Kidney (tissue), 14 donors: ENCODE data around the gene CCDC102B. TPM values are rescaled to one million over a fixed set of nuclear protein-coding genes. Genes with fewer than 3 reads are reported as not detected.

Experiments
- DNase-seq, 5 donors: peaks; one replicate each; pipeline ENCODE4 v3.0.0-alpha.2; 2013 to 2020
- FAIRE-seq: peaks from 2 replicates; lab custom pipeline; 2012; peaks lifted over from hg19 to GRCh38; lab: Jason Lieb, UNC
- H3K27ac ChIP-seq, 2 donors: one replicate each; pipeline ENCODE4 v1.7.0; 2013; ENCODE audit warnings: low read depth in 2 of 2, low read length in 2 of 2, inconsistent platforms in 1 of 2
- H3K27me3 ChIP-seq: one replicate; pipeline ENCODE4 v1.7.1; 2013; ENCODE audit warnings: low read length, inconsistent platforms; ENCODE audit not compliant: control insufficient read depth, insufficient read depth
- H3K36me3 ChIP-seq, 3 donors: one replicate each; pipeline versions ENCODE4 v1.7.0 to v1.7.1; 2013; ENCODE audit warnings: low read length in 3 of 3, control low read depth in 1 of 3, inconsistent platforms in 1 of 3; ENCODE audit not compliant: insufficient read depth in 3 of 3, control insufficient read depth in 2 of 3
- H3K4me1 ChIP-seq, 3 donors: one replicate each; pipeline versions ENCODE4 v1.7.0 to v1.7.1; 2013; ENCODE audit warnings: low read length in 3 of 3, inconsistent platforms in 1 of 3, low read depth in 1 of 3; ENCODE audit not compliant: control insufficient read depth in 2 of 3, insufficient read depth in 2 of 3
- H3K4me3 ChIP-seq, 3 donors: one replicate each; pipeline versions ENCODE4 v1.7.0 to v1.8.1; 2013; ENCODE audit warnings: low read length in 3 of 3, control low read depth in 1 of 3, inconsistent platforms in 1 of 3
- H3K9ac ChIP-seq, 3 donors: one replicate each; pipeline versions ENCODE4 v1.7.0 to v1.7.1; 2013; ENCODE audit warnings: low read length in 3 of 3, control low read depth in 1 of 3, inconsistent platforms in 1 of 3
- H3K9me3 ChIP-seq, 3 donors: one replicate each; pipeline versions ENCODE4 v1.7.0 to v1.7.1; 2013; ENCODE audit warnings: low read length in 3 of 3, control low read depth in 1 of 3, inconsistent platforms in 1 of 3; ENCODE audit not compliant: control insufficient read depth in 2 of 3, insufficient read depth in 1 of 3
- intact Hi-C: fragments of 100-400 bp; cut with DNase I; formaldehyde crosslinking; loops from one replicate; pipeline ENCODE4 v1.11.1; 2022
- polyA plus RNA-seq: library from polyadenylated mRNA; stranded (reverse); fragments of 350-450 nt; fragmentation: Illumina TruSeq; extraction: RNeasy Lipid Tissue Mini Kit (QIAGEN cat#74804); gene quantifications from one replicate; pipeline ENCODE4 v1.2.3, GENCODE V29; 2014; ENCODE audit warnings: low read depth, low replicate concordance; ENCODE audit not compliant: insufficient read depth
- total RNA-seq: library from RNA; stranded (reverse); fragmentation: NEBNext Ultra II Directional; extraction: Animal tissue kit (Norgen Biotek cat#: 25700); gene quantifications from one replicate; pipeline ENCODE4 v1.2.1, GENCODE V29; 2021
- TF ChIP-seq, protein P1 (sequence below): IDR thresholded peaks from 3 replicates; pipeline ENCODE4 v1.5.1; 2012; ENCODE audit warnings: mild to moderate bottlenecking, moderate library complexity, borderline replicate concordance; ENCODE audit not compliant: insufficient read depth; ENCODE audit errors: extremely low read depth
- donor health status: control.
- donor health status: control.
- donor health status: control.
- donor health status: control.
- donor health status: control.
- donor health status: DM: yes; HTN: yes; CAD: no.
- donor health status: Normal renal cell carcinoma (clear cell type).

Gene CCDC102B
- total and polyA plus RNA-seq, 2 donors from 2014 or later, result 3.6 to 6.8 TPM

DNA sequence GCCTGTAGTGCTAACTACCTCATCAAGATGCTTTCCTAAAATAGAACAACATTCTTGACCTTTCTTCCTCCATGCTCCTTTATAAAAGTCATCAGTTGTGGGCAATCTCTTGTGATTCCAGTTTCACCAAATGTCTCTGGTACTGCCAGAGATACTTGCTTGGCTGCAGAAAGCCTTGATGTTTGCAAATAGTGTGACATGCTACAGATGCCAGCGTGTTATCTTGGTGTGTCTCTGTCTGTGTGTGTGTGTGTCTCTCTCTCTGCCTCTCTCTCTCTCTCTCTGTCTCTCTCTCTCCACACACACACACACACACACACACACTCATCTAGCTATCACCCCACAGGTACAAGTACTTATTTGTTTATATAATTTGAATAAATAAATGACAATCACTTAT lies 146.9 kb downstream of the CCDC102B start:
- intact Hi-C loops, result no loop called here

DNA sequence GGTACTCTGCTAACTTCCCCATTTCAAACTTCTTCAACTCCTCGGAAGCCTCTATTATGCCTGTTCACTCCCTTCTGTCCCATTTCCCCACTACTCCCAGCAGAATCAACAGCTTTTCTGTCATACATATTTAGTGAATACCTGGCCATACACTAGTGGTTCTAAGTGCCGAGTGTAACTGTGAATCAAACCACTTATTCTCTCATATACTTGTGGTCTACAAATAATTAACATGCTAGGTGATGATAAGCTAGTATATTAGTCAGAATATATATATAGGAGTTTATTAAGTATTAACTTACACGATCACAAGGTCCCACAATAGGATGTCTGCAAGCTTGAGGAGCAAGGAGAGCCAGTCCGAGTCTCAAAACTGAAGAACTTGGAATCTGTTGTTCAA lies 150.7 kb downstream of the CCDC102B start:
- H3K27me3 ChIP-seq, result no peaks in the 10 kb centered on the region
- H3K36me3 ChIP-seq, result no peaks in the 10 kb centered on the region
- H3K9me3 ChIP-seq, result no peaks in the 10 kb centered on the region
- no peak overlapping the region for H3K9ac ChIP-seq
- FAIRE-seq, result no peak
- TF ChIP-seq, protein P1, sequence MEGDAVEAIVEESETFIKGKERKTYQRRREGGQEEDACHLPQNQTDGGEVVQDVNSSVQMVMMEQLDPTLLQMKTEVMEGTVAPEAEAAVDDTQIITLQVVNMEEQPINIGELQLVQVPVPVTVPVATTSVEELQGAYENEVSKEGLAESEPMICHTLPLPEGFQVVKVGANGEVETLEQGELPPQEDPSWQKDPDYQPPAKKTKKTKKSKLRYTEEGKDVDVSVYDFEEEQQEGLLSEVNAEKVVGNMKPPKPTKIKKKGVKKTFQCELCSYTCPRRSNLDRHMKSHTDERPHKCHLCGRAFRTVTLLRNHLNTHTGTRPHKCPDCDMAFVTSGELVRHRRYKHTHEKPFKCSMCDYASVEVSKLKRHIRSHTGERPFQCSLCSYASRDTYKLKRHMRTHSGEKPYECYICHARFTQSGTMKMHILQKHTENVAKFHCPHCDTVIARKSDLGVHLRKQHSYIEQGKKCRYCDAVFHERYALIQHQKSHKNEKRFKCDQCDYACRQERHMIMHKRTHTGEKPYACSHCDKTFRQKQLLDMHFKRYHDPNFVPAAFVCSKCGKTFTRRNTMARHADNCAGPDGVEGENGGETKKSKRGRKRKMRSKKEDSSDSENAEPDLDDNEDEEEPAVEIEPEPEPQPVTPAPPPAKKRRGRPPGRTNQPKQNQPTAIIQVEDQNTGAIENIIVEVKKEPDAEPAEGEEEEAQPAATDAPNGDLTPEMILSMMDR, result no peak
- intact Hi-C loops, result no loop called here
- H3K4me1 ChIP-seq, result no peaks in the 10 kb centered on the region
- no peak overlapping the region for H3K27ac ChIP-seq
- H3K4me3 ChIP-seq, result no peak overlapping the region
- no peak for DNase-seq

More for the DNA sequence above, 146.9 kb downstream of the CCDC102B start:
- peaks cover 0 to 6% (median 0%) of the 10 kb centered on the region in 3 donors for H3K4me1 ChIP-seq
- no peaks in the 10 kb centered on the region for H3K9me3 ChIP-seq
- H3K27me3 ChIP-seq, result no peaks in the 10 kb centered on the region
- no peak overlapping the region for H3K27ac ChIP-seq
- no peak overlapping the region for H3K4me3 ChIP-seq
- DNase-seq (no peak), FAIRE-seq (no peak)
- no peak overlapping the region for H3K9ac ChIP-seq
- TF ChIP-seq, protein P1, result no peak
- no peaks in the 10 kb centered on the region for H3K36me3 ChIP-seq

DNA sequence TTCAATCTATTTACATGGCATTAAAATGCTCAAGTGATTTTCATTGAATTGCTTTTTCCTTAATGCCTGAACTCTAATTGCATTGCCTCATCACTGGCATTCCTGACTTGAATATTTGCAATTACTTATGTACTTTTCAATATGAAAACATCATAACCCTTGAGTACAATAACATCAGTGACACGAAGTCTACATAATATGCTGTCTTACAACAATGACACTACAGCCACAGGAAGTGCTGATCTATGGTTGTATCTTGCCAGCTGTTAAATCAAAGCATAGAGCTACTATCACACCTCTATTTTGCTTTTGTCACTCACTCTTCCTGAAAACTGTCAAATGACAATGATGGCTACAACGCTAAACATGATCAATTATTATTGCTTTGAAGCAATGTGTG lies 156.9 kb downstream of the CCDC102B start:
- intact Hi-C loops, result no loop called here
- H3K4me3 ChIP-seq, result no peak overlapping the region
- H3K9me3 ChIP-seq, result no peaks in the 10 kb centered on the region
- no peaks in the 10 kb centered on the region for H3K27me3 ChIP-seq
- H3K9ac ChIP-seq, result no peak overlapping the region
- H3K4me1 ChIP-seq, result no peaks in the 10 kb centered on the region
- H3K36me3 ChIP-seq, result no peaks in the 10 kb centered on the region
- no peak for FAIRE-seq
- TF ChIP-seq, protein P1, result no peak
- H3K27ac ChIP-seq, result no peak overlapping the region
- DNase-seq, result no peak

DNA sequence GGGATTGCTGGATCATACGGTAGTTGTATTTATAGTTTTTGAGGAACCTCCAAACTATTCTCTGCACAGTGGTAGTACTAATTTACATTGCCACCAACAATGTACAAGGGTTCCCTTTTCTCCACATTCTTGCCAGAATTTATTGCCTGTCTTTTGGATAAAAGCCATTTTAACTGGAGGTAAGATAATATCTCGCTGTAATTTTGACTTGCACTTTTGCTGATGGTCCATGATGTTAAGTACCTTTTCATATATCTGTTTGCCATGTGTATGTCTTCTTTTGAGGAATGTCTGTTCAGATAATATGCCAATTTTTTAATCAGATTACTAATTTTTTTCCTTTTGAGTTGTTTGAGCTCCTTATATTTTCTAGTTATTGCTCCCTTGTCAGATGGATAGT lies 158.8 kb downstream of the CCDC102B start:
- no peak for FAIRE-seq
- H3K9me3 ChIP-seq, result no peaks in the 10 kb centered on the region
- no peaks in the 10 kb centered on the region for H3K36me3 ChIP-seq
- H3K27me3 ChIP-seq, result no peaks in the 10 kb centered on the region
- no peaks in the 10 kb centered on the region for H3K4me1 ChIP-seq
- no peak overlapping the region for H3K27ac ChIP-seq
- H3K4me3 ChIP-seq, result no peak overlapping the region
- DNase-seq, result no peak
- H3K9ac ChIP-seq, result no peak overlapping the region
- TF ChIP-seq, protein P1, result no peak
- intact Hi-C loops, result no loop called here
